SK-N-SH (cell line): ENCODE measurements around the gene IL10RA.

Source experiments
- EP300 ChIP-seq, 2 experiments: IDR thresholded peaks; 2 replicates each; pipeline versions ENCODE4 v1.4.0 to v1.6.1; 2012; ENCODE audit warnings: borderline replicate concordance in 1 of 2, low read depth in 1 of 2, low read length in 1 of 2
- GABPA ChIP-seq: IDR thresholded peaks from 2 replicates; pipeline ENCODE4 v1.4.0; 2012; ENCODE audit warnings: low read depth, mild to moderate bottlenecking
- POLR2AphosphoS5 ChIP-seq: IDR thresholded peaks from 2 replicates; pipeline ENCODE4 v1.6.1; 2012; ENCODE audit warnings: low read depth, low read length
- REST ChIP-seq: IDR thresholded peaks from 2 replicates; pipeline ENCODE4 v1.6.1; 2012; ENCODE audit warnings: mild to moderate bottlenecking, low read depth, low read length, moderate library complexity
- TAF1 ChIP-seq: IDR thresholded peaks from 2 replicates; pipeline ENCODE4 v1.6.1; 2012; ENCODE audit warnings: low read depth, mild to moderate bottlenecking, low read length, moderate library complexity, borderline replicate concordance
- YY1 ChIP-seq: IDR thresholded peaks from 2 replicates; pipeline ENCODE4 v1.4.0; 2012; ENCODE audit warnings: low read depth, mild to moderate bottlenecking
- TF ChIP-seq, protein P1 (sequence below): fragments of 200-600 bp; sonication (generic); IDR thresholded peaks from 2 replicates; pipeline ENCODE4 v1.6.1; 2017; ENCODE audit warnings: antibody characterized with exemption, mild to moderate bottlenecking, moderate library complexity
- TF ChIP-seq, protein P2 (sequence below): IDR thresholded peaks from 2 replicates; pipeline ENCODE4 v1.4.0; 2012; ENCODE audit warnings: low read depth
- TF ChIP-seq, protein P3 (sequence below): fragments of 150-350 bp; IDR thresholded peaks from 2 replicates; pipeline ENCODE4 v1.6.1; 2017; ENCODE audit warnings: antibody characterized with exemption, low read length, low read depth, borderline replicate concordance

DNA sequence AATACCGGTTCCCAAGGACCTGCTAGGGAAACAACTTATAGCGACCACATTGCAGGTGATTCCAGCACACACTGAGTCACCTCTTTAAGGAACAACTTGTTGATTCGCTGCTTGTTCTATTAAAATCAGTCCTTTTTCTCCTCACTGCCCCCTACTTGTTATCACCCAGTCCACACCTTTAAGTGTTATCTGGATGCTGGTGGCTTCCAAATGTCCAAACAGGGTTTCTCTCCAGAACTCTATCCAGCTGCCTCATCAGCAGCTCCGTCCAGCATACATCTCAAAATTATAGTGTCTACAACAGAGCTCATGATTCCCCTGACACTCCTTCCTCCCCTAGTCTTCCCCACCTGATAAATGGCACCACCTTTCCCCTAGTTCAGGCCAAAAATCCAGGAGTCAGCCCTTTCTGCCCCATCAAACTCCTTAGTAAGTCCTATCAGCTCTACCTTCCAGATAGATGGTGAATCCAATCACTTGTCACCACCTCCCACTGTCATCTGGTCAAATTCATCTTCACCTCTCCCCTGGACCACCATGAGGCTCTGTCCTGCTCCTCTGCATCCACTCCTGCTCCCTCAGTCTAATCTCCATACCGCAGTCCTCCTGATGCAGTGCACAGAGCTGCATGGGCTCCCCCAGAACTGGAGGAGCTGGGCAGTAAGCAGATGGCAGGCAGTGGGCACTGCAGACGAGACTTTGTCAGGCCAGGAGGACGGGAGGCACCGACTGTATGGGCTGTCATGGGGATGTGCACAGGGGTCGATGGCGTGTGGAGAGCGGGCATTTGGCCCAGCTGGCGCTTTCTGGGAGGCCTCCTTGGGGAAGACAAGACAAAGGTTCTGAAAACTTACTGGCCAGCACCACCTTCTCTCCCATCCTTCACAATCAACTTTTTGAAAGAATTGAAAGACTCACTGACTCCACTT, 19.3 kb downstream of the IL10RA start:
- TF ChIP-seq, protein P1, sequence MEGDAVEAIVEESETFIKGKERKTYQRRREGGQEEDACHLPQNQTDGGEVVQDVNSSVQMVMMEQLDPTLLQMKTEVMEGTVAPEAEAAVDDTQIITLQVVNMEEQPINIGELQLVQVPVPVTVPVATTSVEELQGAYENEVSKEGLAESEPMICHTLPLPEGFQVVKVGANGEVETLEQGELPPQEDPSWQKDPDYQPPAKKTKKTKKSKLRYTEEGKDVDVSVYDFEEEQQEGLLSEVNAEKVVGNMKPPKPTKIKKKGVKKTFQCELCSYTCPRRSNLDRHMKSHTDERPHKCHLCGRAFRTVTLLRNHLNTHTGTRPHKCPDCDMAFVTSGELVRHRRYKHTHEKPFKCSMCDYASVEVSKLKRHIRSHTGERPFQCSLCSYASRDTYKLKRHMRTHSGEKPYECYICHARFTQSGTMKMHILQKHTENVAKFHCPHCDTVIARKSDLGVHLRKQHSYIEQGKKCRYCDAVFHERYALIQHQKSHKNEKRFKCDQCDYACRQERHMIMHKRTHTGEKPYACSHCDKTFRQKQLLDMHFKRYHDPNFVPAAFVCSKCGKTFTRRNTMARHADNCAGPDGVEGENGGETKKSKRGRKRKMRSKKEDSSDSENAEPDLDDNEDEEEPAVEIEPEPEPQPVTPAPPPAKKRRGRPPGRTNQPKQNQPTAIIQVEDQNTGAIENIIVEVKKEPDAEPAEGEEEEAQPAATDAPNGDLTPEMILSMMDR: no peak
- no peak for TF ChIP-seq POLR2AphosphoS5
- TF ChIP-seq GABPA: no peak
- TF ChIP-seq EP300 (IDR thresholded peaks at IDR 0.05; ENCODE audit: borderline replicate concordance in 1 of 2, low read depth in 1 of 2, low read length in 1 of 2): no peak
- TF ChIP-seq TAF1: no peak
- TF ChIP-seq, protein P2, sequence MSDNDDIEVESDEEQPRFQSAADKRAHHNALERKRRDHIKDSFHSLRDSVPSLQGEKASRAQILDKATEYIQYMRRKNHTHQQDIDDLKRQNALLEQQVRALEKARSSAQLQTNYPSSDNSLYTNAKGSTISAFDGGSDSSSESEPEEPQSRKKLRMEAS: no peak
- TF ChIP-seq REST: no peak
- TF ChIP-seq, protein P3, sequence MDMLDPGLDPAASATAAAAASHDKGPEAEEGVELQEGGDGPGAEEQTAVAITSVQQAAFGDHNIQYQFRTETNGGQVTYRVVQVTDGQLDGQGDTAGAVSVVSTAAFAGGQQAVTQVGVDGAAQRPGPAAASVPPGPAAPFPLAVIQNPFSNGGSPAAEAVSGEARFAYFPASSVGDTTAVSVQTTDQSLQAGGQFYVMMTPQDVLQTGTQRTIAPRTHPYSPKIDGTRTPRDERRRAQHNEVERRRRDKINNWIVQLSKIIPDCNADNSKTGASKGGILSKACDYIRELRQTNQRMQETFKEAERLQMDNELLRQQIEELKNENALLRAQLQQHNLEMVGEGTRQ: no peak
- no peak for TF ChIP-seq YY1
